Bronchial epithelial cell (primary cell): ENCODE results near the gene C6orf47. TPM values are rescaled to one million over a fixed set of nuclear protein-coding genes. Genes with fewer than 3 reads are reported as not detected.

ENCODE experiments used
- DNase-seq: peaks from one replicate; pipeline ENCODE4 v3.0.0-alpha.2; 2010; ENCODE audit warnings: low read depth
- FAIRE-seq: peaks from 2 replicates; lab custom pipeline; 2011; peaks lifted over from hg19 to GRCh38; lab: Jason Lieb, UNC
- H3K27me3 ChIP-seq: 2 replicates; pipeline ENCODE4 v1.5.1; 2011; ENCODE audit warnings: low read length; ENCODE audit not compliant: control insufficient read depth, insufficient read depth
- H3K36me3 ChIP-seq: 2 replicates; pipeline ENCODE4 v1.5.1; 2011; ENCODE audit warnings: low read length; ENCODE audit not compliant: control insufficient read depth, insufficient read depth
- H3K4me3 ChIP-seq: 2 replicates; pipeline ENCODE4 v1.5.1; 2011; ENCODE audit warnings: mild to moderate bottlenecking, low read depth, low read length, control low read depth
- CTCF ChIP-seq: IDR thresholded peaks from 2 replicates; pipeline ENCODE4 v1.5.1; 2011; ENCODE audit warnings: mild to moderate bottlenecking, moderate library complexity, low read length, control low read depth, inconsistent platforms; ENCODE audit not compliant: insufficient read depth, severe bottlenecking
- total RNA-seq: library from RNA; depleted of rRNA; stranded (reverse); fragments of >200 nt; gene quantifications from 2 replicates; pipeline ENCODE4 v1.2.1, GENCODE V29; 2014

The C6orf47 gene
- total RNA-seq, 1 donor from 2014 or later, result 28.4 TPM

- FAIRE-seq (no peak), DNase-seq (no peak)
- no peak for TF ChIP-seq CTCF
- Histone ChIP-seq H3K27me3 (no peaks in the 10 kb centered on the region), H3K4me3 (no peak overlapping the region), H3K36me3 (no peaks in the 10 kb centered on the region)
These were observed 49.6 kb downstream of the C6orf47 start for GRCh38 chr6:31610968-31611367.

- no peak overlapping the region for H3K4me3 ChIP-seq
- H3K36me3 ChIP-seq, result no peaks in the 10 kb centered on the region
- FAIRE-seq, result no peak
- DNase-seq, result no peak
- TF ChIP-seq CTCF, result no peak
- no peaks in the 10 kb centered on the region for H3K27me3 ChIP-seq
These were observed 50.8 kb downstream of the C6orf47 start for GRCh38 chr6:31609519-31610406.

Other genes with a start within 250 kb of the C6orf47 start
- 2.9 and 3.7 TPM in 2 replicates for gene MICB, start 162.6 kb downstream of the C6orf47 start, total RNA-seq
- gene MCCD1, start 131.8 kb downstream of the C6orf47 start, total RNA-seq, result not detected in 2 replicates
- 335 and 385 TPM in 2 replicates for gene DDX39B, start 118.8 kb downstream of the C6orf47 start, total RNA-seq
- gene ATP6V1G2, start 114.2 kb downstream of the C6orf47 start, total RNA-seq, result 0.26 and 0.51 TPM in 2 replicates
- gene NFKBIL1, start 113.2 kb downstream of the C6orf47 start, total RNA-seq, result 38.9 and 40.0 TPM in 2 replicates
- not detected in 2 replicates for gene LTA, start 88.5 kb downstream of the C6orf47 start, total RNA-seq
- gene TNF, start 85.2 kb downstream of the C6orf47 start, total RNA-seq, result not detected in 2 replicates
- not detected in 2 replicates for gene LTB, start 78.4 kb downstream of the C6orf47 start, total RNA-seq
- gene LST1, start 74.5 kb downstream of the C6orf47 start, total RNA-seq, result not detected in 2 replicates
- gene NCR3, start 67.8 kb downstream of the C6orf47 start, total RNA-seq, result not detected in 2 replicates
- gene AIF1, start 45.5 kb downstream of the C6orf47 start, total RNA-seq, result not detected in 2 replicates
- gene PRRC2A, start 40.1 kb downstream of the C6orf47 start, total RNA-seq, result 21.1 and 24.7 TPM in 2 replicates
- 71.1 and 84.1 TPM in 2 replicates for gene BAG6, start 8.1 kb downstream of the C6orf47 start, total RNA-seq
- 0.26 and 0.53 TPM in 2 replicates for gene APOM, start 4.9 kb downstream of the C6orf47 start, total RNA-seq
- gene GPANK1, start 4.2 kb upstream of the C6orf47 start, total RNA-seq, result 10.0 and 10.2 TPM in 2 replicates
- 61.1 and 72.7 TPM in 2 replicates for gene CSNK2B, start 5.3 kb upstream of the C6orf47 start, total RNA-seq
- gene LY6G5B, start 9.2 kb upstream of the C6orf47 start, total RNA-seq, result 1.1 and 2.3 TPM in 2 replicates
- 0.13 TPM in 1 of 2 replicates, not detected in the other for gene LY6G5C, start 20.3 kb upstream of the C6orf47 start, total RNA-seq
- 32.9 and 66.2 TPM in 2 replicates for gene ABHD16A, start 42.5 kb upstream of the C6orf47 start, total RNA-seq
- gene LY6G6F, start 46.1 kb upstream of the C6orf47 start, total RNA-seq, result not detected in 2 replicates
- not detected in 2 replicates for gene LY6G6D, start 54.6 kb upstream of the C6orf47 start, total RNA-seq
- 0.38 TPM in 1 of 2 replicates, not detected in the other for gene LY6G6C, start 61.0 kb upstream of the C6orf47 start, total RNA-seq
- gene MPIG6B, start 62.6 kb upstream of the C6orf47 start, total RNA-seq, result under 0.01 TPM in 1 of 2 replicates, not detected in the other
- gene DDAH2, start 68.5 kb upstream of the C6orf47 start, total RNA-seq, result 14.5 and 19.5 TPM in 2 replicates
- 480 and 574 TPM in 2 replicates for gene CLIC1, start 75.8 kb upstream of the C6orf47 start, total RNA-seq
- 3.4 and 4.0 TPM in 2 replicates for gene MSH5, start 79.2 kb upstream of the C6orf47 start, total RNA-seq
- gene SAPCD1, start 101.9 kb upstream of the C6orf47 start, total RNA-seq, result 1.3 TPM in 2 replicates
- gene VWA7, start 116.5 kb upstream of the C6orf47 start, total RNA-seq, result 0.26 and 1.4 TPM in 2 replicates
- 40.8 and 53.2 TPM in 2 replicates for gene VARS1, start 135.0 kb upstream of the C6orf47 start, total RNA-seq
- gene LSM2, start 146.2 kb upstream of the C6orf47 start, total RNA-seq, result 28.9 and 29.2 TPM in 2 replicates
- 0.53 and 1.4 TPM in 2 replicates for gene HSPA1L, start 154.5 kb upstream of the C6orf47 start, total RNA-seq
- 50.3 and 55.3 TPM in 2 replicates for gene HSPA1A, start 154.8 kb upstream of the C6orf47 start, total RNA-seq
- 118 and 193 TPM in 2 replicates for gene HSPA1B, start 167.0 kb upstream of the C6orf47 start, total RNA-seq
- gene NEU1, start 202.0 kb upstream of the C6orf47 start, total RNA-seq, result 65.8 and 70.3 TPM in 2 replicates
- 1.8 and 10.5 TPM in 2 replicates for gene SLC44A4, start 218.2 kb upstream of the C6orf47 start, total RNA-seq
- gene EHMT2, start 236.9 kb upstream of the C6orf47 start, total RNA-seq, result 10.8 and 14.5 TPM in 2 replicates
- 0.64 and 1.3 TPM in 2 replicates for gene ZBTB12, start 241.3 kb upstream of the C6orf47 start, total RNA-seq